NCI-H2196 (cell line): ENCODE results near the gene CNPY4.
A peak's percentile ranks its signal among the peaks of the same experiment; 100 is the strongest.

Experiments
- DNase-seq: peaks from one replicate; lab custom pipeline; 2025; ENCODE audit not compliant: unreplicated experiment; lab: John Stamatoyannopoulos, UW

Gene CNPY4

DNA sequence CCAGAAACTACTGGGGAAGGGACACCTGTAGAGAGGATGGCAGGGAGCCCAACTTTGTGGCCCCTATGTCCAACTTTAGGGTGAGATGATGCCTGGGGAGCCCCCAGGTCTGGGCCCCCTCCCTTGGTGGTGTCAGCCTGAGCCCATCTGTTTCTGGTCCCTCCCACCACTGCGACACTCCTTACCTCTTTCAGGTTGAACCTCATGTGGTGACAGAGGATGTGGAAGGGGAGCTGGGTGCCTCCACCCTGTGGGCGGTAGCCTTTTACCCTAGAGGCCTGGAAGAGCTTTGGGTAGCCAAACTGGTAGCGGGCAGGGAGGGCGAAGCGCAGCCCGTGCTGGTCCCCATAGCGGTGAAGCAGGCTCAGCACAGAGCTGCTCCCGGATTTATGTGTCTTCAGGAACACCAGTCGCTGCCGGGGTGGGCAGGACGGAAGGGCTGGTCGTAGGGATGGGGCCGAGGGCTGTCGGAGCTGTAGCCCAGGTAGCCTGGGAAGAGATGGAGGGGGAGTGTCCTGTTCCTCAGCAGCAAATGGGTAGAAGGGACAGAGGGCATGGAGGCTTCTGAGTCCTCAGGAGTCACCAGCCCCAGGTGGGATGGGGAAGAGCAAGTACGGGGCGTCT, 47.0 kb downstream of the CNPY4 start:
- DNase-seq = no peak

DNA sequence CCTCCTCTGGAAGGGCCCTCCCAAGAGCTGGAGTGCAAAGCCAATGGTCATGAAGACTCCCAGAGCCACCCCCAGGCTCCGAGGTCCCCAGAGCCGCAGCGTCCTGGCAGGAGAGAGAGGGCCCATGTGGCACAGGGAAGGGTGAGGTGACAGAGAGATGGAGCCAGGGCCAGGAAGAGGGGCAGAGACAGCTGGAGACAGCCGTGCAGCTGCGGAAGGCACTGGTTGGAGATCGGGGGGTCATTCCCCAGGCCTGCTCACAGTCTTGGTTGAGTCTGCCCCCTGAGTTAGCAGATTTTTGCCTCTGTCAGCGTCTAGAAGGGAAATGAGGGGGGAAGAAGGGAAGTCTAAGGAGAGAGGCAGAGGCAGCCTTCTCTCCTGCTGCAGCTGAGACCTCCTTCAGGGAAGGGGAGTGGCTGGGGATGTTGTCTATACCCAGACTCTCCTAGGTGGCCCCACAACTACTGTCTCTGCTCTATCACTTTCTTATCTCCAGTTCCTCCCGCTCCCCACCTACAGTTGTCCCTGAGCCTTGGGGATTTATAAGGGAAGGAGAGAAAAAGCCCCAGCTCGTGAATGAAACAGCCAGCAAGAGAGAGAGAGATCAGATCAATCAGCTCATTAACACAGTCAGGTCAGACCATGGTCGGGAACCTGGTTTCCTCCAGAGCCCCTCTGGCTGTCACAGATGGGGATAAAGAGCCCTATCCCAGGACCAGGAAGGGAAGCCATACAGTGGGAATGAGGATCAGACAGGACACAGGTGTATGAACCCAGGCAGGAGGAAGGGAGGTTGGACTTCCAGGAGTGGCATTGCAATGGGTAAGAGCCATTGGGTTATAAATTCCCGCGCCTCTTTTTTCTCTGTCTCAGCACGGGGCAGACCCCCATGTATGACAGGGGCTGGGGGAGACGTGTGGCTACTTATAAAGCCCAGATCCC, 47.8 kb downstream of the CNPY4 start:
- DNase-seq = no peak

GRCh38 chr7:100167912-100168323, 48.5 kb downstream of the CNPY4 start:
- no peak for DNase-seq

GRCh38 chr7:100169147-100169850, 49.9 kb downstream of the CNPY4 start:
- peak; percentile 8 for DNase-seq

DNA sequence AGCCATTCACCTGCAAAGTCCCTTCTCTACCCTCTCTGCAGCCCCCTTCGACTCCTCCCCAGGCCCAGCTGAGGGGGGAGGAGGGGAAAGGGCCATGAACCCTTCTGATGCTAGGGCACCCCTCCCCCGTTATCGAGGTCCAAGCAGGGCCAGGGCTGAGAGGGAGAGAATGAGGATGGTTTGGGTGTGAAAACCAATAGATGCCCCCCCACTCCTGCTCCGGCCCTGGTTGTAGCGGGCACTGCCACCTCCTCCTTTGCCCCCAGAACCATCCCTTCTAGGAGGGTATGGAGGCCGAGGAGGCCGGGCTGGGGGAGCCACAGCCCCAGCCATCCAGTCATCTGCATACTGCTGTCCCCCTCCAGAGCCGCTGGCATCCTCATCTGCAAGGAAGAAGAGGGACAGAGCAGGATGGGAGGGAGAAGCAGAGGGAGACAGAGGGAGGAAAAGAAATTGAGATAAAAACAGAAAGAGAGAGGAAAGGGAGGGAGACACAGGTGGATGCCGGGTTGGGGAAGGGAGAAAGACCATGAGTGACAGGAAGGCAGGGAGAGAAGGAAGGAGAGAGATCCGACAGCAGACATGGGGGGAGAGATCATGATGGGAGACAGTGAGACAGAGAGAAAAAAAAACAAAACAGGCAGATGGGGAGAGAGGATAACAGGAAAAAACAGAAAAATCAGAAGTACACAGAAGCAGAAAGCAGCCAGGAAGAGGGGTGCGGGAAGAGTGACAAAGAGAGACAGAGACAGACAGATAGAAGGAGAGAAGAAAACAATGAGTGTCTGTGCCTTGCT, 50.9 kb downstream of the CNPY4 start:
- no peak for DNase-seq

GRCh38 chr7:100171087-100171681, 51.8 kb downstream of the CNPY4 start:
- DNase-seq = no peak

DNA sequence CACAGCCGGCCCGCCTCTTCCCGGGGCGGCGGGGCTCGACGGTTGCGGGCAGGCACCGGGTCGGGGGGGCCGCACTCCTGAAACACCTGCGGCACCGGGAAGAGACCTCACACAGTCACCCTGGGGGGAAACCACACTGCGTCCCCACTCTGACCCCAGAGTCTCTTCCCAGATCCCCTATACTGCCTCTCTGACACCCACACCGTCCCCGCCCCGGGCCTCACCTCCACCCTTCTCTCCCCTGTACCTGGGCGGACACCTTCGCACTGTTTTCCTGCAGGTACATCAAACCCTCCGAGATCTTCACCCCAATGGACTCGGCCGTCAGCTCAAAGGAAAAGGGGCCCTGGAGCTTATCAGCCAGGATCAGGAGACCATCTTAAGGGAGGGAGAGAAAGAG, 52.4 kb downstream of the CNPY4 start:
- DNase-seq = no peak

DNA sequence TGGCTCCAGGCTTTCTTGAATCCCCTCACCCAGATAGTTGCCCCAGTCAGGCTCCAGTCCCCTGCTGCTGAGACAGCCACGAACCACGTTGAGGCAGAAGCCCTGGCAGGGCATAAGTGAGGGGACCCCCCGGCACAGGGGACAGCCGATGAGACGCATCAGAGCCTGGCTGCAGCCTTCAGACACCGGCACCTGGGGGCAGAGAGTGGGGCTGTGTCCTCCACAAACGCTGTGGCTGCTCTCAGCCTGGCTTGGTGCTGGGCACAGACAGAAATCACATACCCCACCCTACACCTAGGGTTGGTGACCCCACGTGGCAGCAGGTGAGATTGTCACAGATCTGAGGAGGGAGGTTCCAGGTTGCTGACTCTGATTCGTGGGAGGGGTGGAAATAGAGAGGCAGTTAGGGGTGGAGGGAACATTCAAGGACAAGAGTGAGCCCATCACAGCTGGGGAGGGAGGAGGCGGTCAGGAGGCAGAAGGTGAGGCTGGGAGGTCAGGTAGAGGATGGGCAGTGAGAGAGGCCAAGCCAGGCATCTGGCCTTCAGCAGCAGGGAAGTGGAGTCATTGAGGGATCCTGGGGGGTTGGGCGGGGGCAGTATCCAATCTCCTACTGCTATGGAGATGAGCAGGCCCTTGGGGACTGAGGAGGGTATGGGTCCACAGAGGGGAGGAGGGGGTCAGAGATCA, 54.5 kb downstream of the CNPY4 start:
- DNase-seq = no peak

GRCh38 chr7:100174582-100174981, 55.1 kb downstream of the CNPY4 start:
- DNase-seq = no peak
